A549 (cell line): ENCODE measurements around the gene CACNG6. TPM values are rescaled to one million over a fixed set of nuclear protein-coding genes. Genes with fewer than 3 reads are reported as not detected.
A peak's percentile ranks its signal among the peaks of the same experiment; 100 is the strongest.

Experiments used
- ATAC-seq, 2 experiments: fragments of 200-7000 bp in 1 of 2; fragments of >200 bp in 1 of 2; cut with Nextera tagmentation in 1 of 2; cut with Tn5 transposase in 1 of 2; 3 replicates each; pipeline versions ENCODE4 v1.8.0 to v1.9.1; 2018 to 2020; ENCODE audit warnings: mild to moderate bottlenecking in 1 of 2, moderate library complexity in 1 of 2
- CTCF ChIA-PET: fragments of 300-600 bp; sonication (Branson Sonifier 250); formaldehyde crosslinking; extraction: SDS; loops from one replicate; lab custom pipeline; 2021; ENCODE audit warnings: antibody characterized with exemption, inconsistent platforms; lab: Yijun Ruan, JAX
- POLR2A ChIA-PET: fragments of 350-600 bp; formaldehyde crosslinking; extraction: SDS; loops from one replicate; lab custom pipeline; 2021; ENCODE audit warnings: antibody characterized with exemption, inconsistent platforms; lab: Yijun Ruan, JAX
- DNase-seq, 2 experiments: peaks; one replicate each; pipeline versions ENCODE4 v3.0.0 to v3.0.0-alpha.2; 2011 to 2016; ENCODE audit warnings: low read depth in 1 of 2, low spot score in 1 of 2
- FAIRE-seq: peaks from 2 replicates; lab custom pipeline; 2011; peaks lifted over from hg19 to GRCh38; lab: Jason Lieb, UNC
- H3K27ac ChIP-seq, 2 experiments: fragments of >200 bp; sonication (Bioruptor Twin); formaldehyde crosslinking; 3 replicates each; pipeline ENCODE4 v1.5.1; 2016 to 2017
- H3K4me1 ChIP-seq: fragments of >200 bp; sonication (Bioruptor Twin); formaldehyde crosslinking; 3 replicates; pipeline ENCODE4 v1.6.1; 2016
- H3K4me2 ChIP-seq: fragments of >200 bp; sonication (Bioruptor Twin); formaldehyde crosslinking; 3 replicates; pipeline ENCODE4 v1.6.1; 2016
- H3K4me3 ChIP-seq: fragments of >200 bp; sonication (Bioruptor Twin); formaldehyde crosslinking; 3 replicates; pipeline ENCODE4 v1.5.1; 2016
- H3K9me3 ChIP-seq: fragments of >200 bp; sonication (Bioruptor Twin); formaldehyde crosslinking; 3 replicates; pipeline ENCODE4 v1.6.1; 2016
- ATOH8 ChIP-seq: fragments of 250-450 bp; sonication (Bioruptor Pico); IDR thresholded peaks from 2 replicates; pipeline ENCODE4 v1.5.0; 2020; ENCODE audit warnings: low read depth, mild to moderate bottlenecking, moderate library complexity
- BHLHE40 ChIP-seq: IDR thresholded peaks from 2 replicates; pipeline ENCODE4 v1.6.1; 2012; ENCODE audit warnings: low read depth, low read length, inconsistent platforms
- CBX2 ChIP-seq: fragments of 200-600 bp; sonication (generic); IDR thresholded peaks from 2 replicates; pipeline ENCODE4 v1.6.1; 2016; ENCODE audit warnings: low read depth, mild to moderate bottlenecking, borderline replicate concordance
- CEBPB ChIP-seq, 2 experiments: fragments of >200 bp in 1 of 2; sonication (Bioruptor Twin) in 1 of 2; formaldehyde crosslinking in 1 of 2; IDR thresholded peaks; 2 replicates each; pipeline ENCODE4 v1.6.1; 2012 to 2016
- CHD2 ChIP-seq: fragments of 150-350 bp; IDR thresholded peaks from 2 replicates; pipeline ENCODE4 v1.6.1; 2014; ENCODE audit warnings: low read length; ENCODE audit not compliant: partially characterized antibody
- E2F6 ChIP-seq: IDR thresholded peaks from 2 replicates; pipeline ENCODE4 v1.6.1; 2012; ENCODE audit warnings: low read depth, borderline replicate concordance
- EHF ChIP-seq: fragments of 250-450 bp; sonication (Bioruptor Pico); IDR thresholded peaks from 2 replicates; pipeline ENCODE4 v1.5.0; 2020; ENCODE audit warnings: mild to moderate bottlenecking
- EP300 ChIP-seq, 2 experiments: fragments of >200 bp; sonication (Bioruptor Twin); formaldehyde crosslinking; IDR thresholded peaks; 2 replicates in 1 of 2; 3 replicates in 1 of 2; pipeline ENCODE4 v1.6.1; 2016 to 2017
- FOXS1 ChIP-seq: fragments of 250-450 bp; sonication (Bioruptor Pico); IDR thresholded peaks from 2 replicates; pipeline ENCODE4 v1.5.0; 2020; ENCODE audit warnings: mild to moderate bottlenecking, moderate library complexity
- GATA3 ChIP-seq: IDR thresholded peaks from 2 replicates; pipeline ENCODE4 v1.6.1; 2012; ENCODE audit warnings: borderline replicate concordance
- HES2 ChIP-seq: fragments of >200 bp; sonication (Bioruptor Twin); formaldehyde crosslinking; IDR thresholded peaks from 2 replicates; pipeline ENCODE4 v1.6.1; 2016
- HOXA7 ChIP-seq: fragments of 250-450 bp; sonication (Bioruptor Pico); IDR thresholded peaks from 2 replicates; pipeline ENCODE4 v1.5.0; 2020; ENCODE audit warnings: mild to moderate bottlenecking, moderate library complexity
- JUNB ChIP-seq: fragments of >200 bp; sonication (Bioruptor Twin); formaldehyde crosslinking; IDR thresholded peaks from 2 replicates; pipeline ENCODE4 v1.6.1; 2016
- MAFK ChIP-seq: fragments of 450-650 bp; IDR thresholded peaks from 2 replicates; pipeline ENCODE4 v1.6.1; 2014; ENCODE audit not compliant: partially characterized antibody
- MAZ ChIP-seq: fragments of 150-350 bp; IDR thresholded peaks from 2 replicates; pipeline ENCODE4 v1.6.1; 2014; ENCODE audit warnings: antibody characterized with exemption, low read depth, low read length, borderline replicate concordance
- NPAS2 ChIP-seq: fragments of 250-450 bp; sonication (Bioruptor Pico); IDR thresholded peaks from 2 replicates; pipeline ENCODE4 v1.8.0; 2022; ENCODE audit warnings: mild to moderate bottlenecking, moderate library complexity, borderline replicate concordance
- PBX3 ChIP-seq: IDR thresholded peaks from 2 replicates; pipeline ENCODE4 v1.6.1; 2012
- RARB ChIP-seq: fragments of 250-450 bp; sonication (Bioruptor Pico); IDR thresholded peaks from 2 replicates; pipeline ENCODE4 v1.8.0; 2021; ENCODE audit warnings: mild to moderate bottlenecking, moderate library complexity
- RNF2 ChIP-seq: fragments of 200-600 bp; sonication (generic); IDR thresholded peaks from 2 replicates; pipeline ENCODE4 v1.6.1; 2016; ENCODE audit warnings: low read depth, mild to moderate bottlenecking, antibody characterized with exemption, moderate library complexity, borderline replicate concordance
- ZSCAN20 ChIP-seq: fragments of 250-450 bp; sonication (Bioruptor Pico); IDR thresholded peaks from 2 replicates; pipeline ENCODE4 v1.8.0; 2022; ENCODE audit warnings: mild to moderate bottlenecking, moderate library complexity
- WGBS: methylation state at CpG from one replicate; pipeline ENCODE4 v1.1.6; 2017; ENCODE audit errors: missing lambda C conversion rate; 5-methylcytosine and 5-hydroxymethylcytosine counted together
- polyA plus RNA-seq, 4 experiments: library from polyadenylated mRNA; depleted of rRNA in 3 of 4; stranded (reverse); fragments of >200 nt; fragmentation: RNase III in 1 of 4; extraction: RNeasy Plus Mini Kit Qiagen cat#74134 plus additional on column Dnase treatment in 1 of 4; gene quantifications; 2 replicates in 3 of 4; 3 replicates in 1 of 4; pipeline ENCODE4 v1.2.3, GENCODE V29; 2011 to 2017

The CACNG6 gene
- polyA plus RNA-seq, 2 of the 4 experiments (the other 2 are of a cell fraction) = 7.3 to 16.2 TPM

GRCh38 chr19:54026656-54027055 lies 35.2 kb downstream of the CACNG6 start:
- Histone ChIP-seq H3K4me3 (no peak overlapping the region), H3K4me2 (no peak overlapping the region), H3K27ac (0 out of 6 replicates have a peak overlapping the region, but pooled peaks of 1 of the 2 experiments have one; percentile 20), H3K9me3 (peaks cover 3% of the 10 kb centered on the region; the same call in 1 of the 3 replicates), H3K4me1 (peaks cover 21% of the 10 kb centered on the region)
- POLR2A ChIA-PET = interaction anchor here (1.1 kb wide), 1 partner anchor 46 kb away, joined by 3 read pairs; no protein-coding TSS in a partner anchor
- no peak for FAIRE-seq
- no peak for ATAC-seq
- CTCF ChIA-PET = interaction anchor here (0.8 to 8.2 kb wide), 19 partner anchors 9 to 234 kb away, joined by 3 to 148 read pairs (median 5); partner anchors contain the start of genes CACNG7 and PRKCG
- DNase-seq = no peak
- WGBS = 80% methylated on average over 7 of the region's 7 CpGs
- TF ChIP-seq JUNB = no peak
- no peak for TF ChIP-seq MAFK
- TF ChIP-seq HOXA7 = no peak
- TF ChIP-seq ZSCAN20 (CRISPR knock-in tag) = no peak
- no peak for TF ChIP-seq EHF (CRISPR knock-in tag)
- no peak for TF ChIP-seq ATOH8 (CRISPR knock-in tag)
- TF ChIP-seq PBX3 = no peak
- no peak for TF ChIP-seq GATA3
- TF ChIP-seq CEBPB (IDR thresholded peaks at IDR 0.05) = no peak
- no peak for TF ChIP-seq RNF2

- 74% methylated on average over 3 of the region's 3 CpGs for WGBS
- Histone ChIP-seq H3K27ac (peak overlapping the region in 1 of 2 experiments; percentile 32; a peak in 2 of 6 replicates), H3K4me3 (no peak overlapping the region), H3K4me1 (no peaks in the 10 kb centered on the region), H3K4me2 (no peak overlapping the region), H3K9me3 (peaks cover 3% of the 10 kb centered on the region; the same call in 1 of the 3 replicates)
- CTCF ChIA-PET = interaction anchor here (0.6 to 8.2 kb wide), 44 partner anchors 9 to 239 kb away, joined by 3 to 148 read pairs (median 5); partner anchors contain the start of genes CACNG7, OSCAR and PRKCG
- POLR2A ChIA-PET = interaction anchor here (0.5 to 1.1 kb wide), 2 partner anchors 10 to 48 kb away, joined by 3 to 7 read pairs; no protein-coding TSS in a partner anchor
- TF ChIP-seq HES2 = no peak
- no peak for TF ChIP-seq JUNB
- TF ChIP-seq MAZ = no peak
- no peak for TF ChIP-seq CBX2
- no peak for TF ChIP-seq E2F6
- TF ChIP-seq EP300 (IDR thresholded peaks at IDR 0.05) = no peak
- no peak for TF ChIP-seq EHF (CRISPR knock-in tag)
- no peak for TF ChIP-seq ZSCAN20 (CRISPR knock-in tag)
- no peak for TF ChIP-seq GATA3
- no peak for TF ChIP-seq NPAS2
- no peak for TF ChIP-seq BHLHE40
- TF ChIP-seq CHD2 = no peak
- TF ChIP-seq FOXS1 (CRISPR knock-in tag) = no peak
- no peak for TF ChIP-seq RARB (CRISPR knock-in tag)
- DNase-seq (no peak), FAIRE-seq (no peak), ATAC-seq (no peak)
These were observed 37.9 kb downstream of the CACNG6 start for GRCh38 chr19:54029301-54029700.
